ENCODE results near the gene ITIH5. TPM values are rescaled to one million over a fixed set of nuclear protein-coding genes. Genes with fewer than 3 reads are reported as not detected.

Gene ITIH5
- total and polyA plus RNA-seq, 2 of the 13 experiments (the other 11 are each of a cell fraction or from before 2014, with no cell fraction given) = 4.7 to 8.9 TPM

DNA sequence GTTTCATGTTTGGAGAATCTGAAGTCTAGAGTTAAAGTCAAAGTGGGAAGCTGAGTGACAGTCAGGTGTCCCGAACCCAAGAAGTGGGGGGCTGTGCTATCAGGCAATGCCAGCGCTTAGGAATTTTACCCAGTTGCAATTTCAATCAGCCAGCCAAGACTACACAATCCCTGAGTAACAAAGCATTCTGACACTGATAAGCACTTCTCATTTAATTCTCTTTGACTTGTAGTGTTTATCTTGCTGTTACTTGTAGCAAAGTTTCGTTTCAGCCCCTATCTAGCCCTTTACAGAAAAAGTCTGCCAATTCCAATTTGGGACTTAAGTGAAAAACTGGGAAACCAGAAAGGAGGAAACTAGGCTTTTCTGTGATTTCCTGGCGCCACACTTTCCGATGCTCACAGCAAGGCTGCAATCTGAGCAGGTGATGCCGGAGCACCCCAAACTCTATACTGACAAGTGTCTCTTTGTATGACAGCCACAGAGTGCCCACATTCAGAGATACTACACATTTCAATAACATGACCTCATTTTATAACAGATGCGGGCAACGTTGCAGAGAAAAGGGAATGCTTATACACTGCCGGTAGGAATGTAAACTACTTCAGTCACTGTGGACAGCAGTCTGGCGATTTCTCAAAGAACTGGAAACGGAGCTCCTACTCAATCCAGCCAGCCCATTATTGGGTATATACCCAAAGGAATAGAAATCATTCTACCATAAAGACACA is 61.0 kb downstream of the ITIH5 start:
- intact Hi-C loops (cut with micrococcal nuclease; ENCODE audit: unreplicated experiment) (no loop called here), in situ Hi-C loops (cut with HindIII; ENCODE audit: extremely low pct_ligation_motif_present, low pct_unique_long_range_greater_than_20kb) (no loop called here)
- no peaks in the 10 kb centered on the region for H3K79me2 ChIP-seq (ENCODE audit: insufficient read depth, low read length)
- FAIRE-seq = no peak
- H3K9ac ChIP-seq (ENCODE audit: insufficient read depth, low read depth, low read length) = no peak overlapping the region
- H3K4me3 ChIP-seq (replicated peaks in 1 of 3; ENCODE audit: insufficient read depth in 1 of 3, low read depth in 2 of 3, low read length in 3 of 3) = no peak overlapping the region
- CTCF ChIA-PET (ENCODE audit: low intra/inter-chr PET ratio, low total read pairs) = no interaction called here
- no peak overlapping the region for H3K27ac ChIP-seq (ENCODE audit: extremely low read length, insufficient read depth, low read length)
- WGBS (ENCODE audit: low lambda C conversion rate) = 91% methylated on average over 11 of the region's 11 CpGs
- H3K27me3 ChIP-seq (ENCODE audit: control insufficient read depth in 1 of 2, insufficient read depth in 2 of 2, low read length in 2 of 2) = no peaks in the 10 kb centered on the region
- H3K9me3 ChIP-seq (ENCODE audit: low read length) = no peaks in the 10 kb centered on the region
- BruUV-seq (replicated peaks) = no TSS peak
- no peak overlapping the region for H2AFZ ChIP-seq (ENCODE audit: low read length)
- no peak for DNase-seq (ENCODE audit: low spot score)
- no peaks in the 10 kb centered on the region for H4K20me1 ChIP-seq (ENCODE audit: insufficient read depth, low read length)
- H3K4me2 ChIP-seq (ENCODE audit: low read depth, low read length) = no peak overlapping the region
- H3K4me1 ChIP-seq (ENCODE audit: insufficient read depth, low read length) = peaks cover 9% of the 10 kb centered on the region; the same call in 1 of the 2 replicates
- POLR2A ChIA-PET = no interaction called here
- no peaks in the 10 kb centered on the region for H3K36me3 ChIP-seq (replicated peaks in 1 of 2; ENCODE audit: control insufficient read depth in 1 of 2, insufficient read depth in 2 of 2, low read length in 2 of 2)
- ATAC-seq = no peak
- TF ChIP-seq FUBP1 (CRISPR knock-in tag; IDR thresholded peaks at IDR 0.05; ENCODE audit: borderline replicate concordance) = no peak
- no peak for TF ChIP-seq ZNF343 (CRISPR knock-in tag; IDR thresholded peaks at IDR 0.05)
- TF ChIP-seq HMG20B (CRISPR knock-in tag; conservative IDR thresholded peaks at IDR 0.05) = no peak
- TF ChIP-seq ZNF615 (CRISPR knock-in tag; IDR thresholded peaks at IDR 0.05; ENCODE audit: borderline replicate concordance) = no peak
- TF ChIP-seq, protein P1, sequence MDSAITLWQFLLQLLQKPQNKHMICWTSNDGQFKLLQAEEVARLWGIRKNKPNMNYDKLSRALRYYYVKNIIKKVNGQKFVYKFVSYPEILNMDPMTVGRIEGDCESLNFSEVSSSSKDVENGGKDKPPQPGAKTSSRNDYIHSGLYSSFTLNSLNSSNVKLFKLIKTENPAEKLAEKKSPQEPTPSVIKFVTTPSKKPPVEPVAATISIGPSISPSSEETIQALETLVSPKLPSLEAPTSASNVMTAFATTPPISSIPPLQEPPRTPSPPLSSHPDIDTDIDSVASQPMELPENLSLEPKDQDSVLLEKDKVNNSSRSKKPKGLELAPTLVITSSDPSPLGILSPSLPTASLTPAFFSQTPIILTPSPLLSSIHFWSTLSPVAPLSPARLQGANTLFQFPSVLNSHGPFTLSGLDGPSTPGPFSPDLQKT (CRISPR knock-in tag; IDR thresholded peaks at IDR 0.05; ENCODE audit: borderline replicate concordance) = no peak
- TF ChIP-seq RORA (CRISPR knock-in tag; IDR thresholded peaks at IDR 0.05) = no peak
- TF ChIP-seq ZNF180 (CRISPR knock-in tag; IDR thresholded peaks at IDR 0.05; ENCODE audit: borderline replicate concordance, low read depth) = no peak
- no peak for TF ChIP-seq KLF12 (CRISPR knock-in tag; IDR thresholded peaks at IDR 0.05; ENCODE audit: borderline replicate concordance)
- TF ChIP-seq SETDB1 (CRISPR knock-in tag; IDR thresholded peaks at IDR 0.05; ENCODE audit: borderline replicate concordance) = no peak
- TF ChIP-seq, protein P2, sequence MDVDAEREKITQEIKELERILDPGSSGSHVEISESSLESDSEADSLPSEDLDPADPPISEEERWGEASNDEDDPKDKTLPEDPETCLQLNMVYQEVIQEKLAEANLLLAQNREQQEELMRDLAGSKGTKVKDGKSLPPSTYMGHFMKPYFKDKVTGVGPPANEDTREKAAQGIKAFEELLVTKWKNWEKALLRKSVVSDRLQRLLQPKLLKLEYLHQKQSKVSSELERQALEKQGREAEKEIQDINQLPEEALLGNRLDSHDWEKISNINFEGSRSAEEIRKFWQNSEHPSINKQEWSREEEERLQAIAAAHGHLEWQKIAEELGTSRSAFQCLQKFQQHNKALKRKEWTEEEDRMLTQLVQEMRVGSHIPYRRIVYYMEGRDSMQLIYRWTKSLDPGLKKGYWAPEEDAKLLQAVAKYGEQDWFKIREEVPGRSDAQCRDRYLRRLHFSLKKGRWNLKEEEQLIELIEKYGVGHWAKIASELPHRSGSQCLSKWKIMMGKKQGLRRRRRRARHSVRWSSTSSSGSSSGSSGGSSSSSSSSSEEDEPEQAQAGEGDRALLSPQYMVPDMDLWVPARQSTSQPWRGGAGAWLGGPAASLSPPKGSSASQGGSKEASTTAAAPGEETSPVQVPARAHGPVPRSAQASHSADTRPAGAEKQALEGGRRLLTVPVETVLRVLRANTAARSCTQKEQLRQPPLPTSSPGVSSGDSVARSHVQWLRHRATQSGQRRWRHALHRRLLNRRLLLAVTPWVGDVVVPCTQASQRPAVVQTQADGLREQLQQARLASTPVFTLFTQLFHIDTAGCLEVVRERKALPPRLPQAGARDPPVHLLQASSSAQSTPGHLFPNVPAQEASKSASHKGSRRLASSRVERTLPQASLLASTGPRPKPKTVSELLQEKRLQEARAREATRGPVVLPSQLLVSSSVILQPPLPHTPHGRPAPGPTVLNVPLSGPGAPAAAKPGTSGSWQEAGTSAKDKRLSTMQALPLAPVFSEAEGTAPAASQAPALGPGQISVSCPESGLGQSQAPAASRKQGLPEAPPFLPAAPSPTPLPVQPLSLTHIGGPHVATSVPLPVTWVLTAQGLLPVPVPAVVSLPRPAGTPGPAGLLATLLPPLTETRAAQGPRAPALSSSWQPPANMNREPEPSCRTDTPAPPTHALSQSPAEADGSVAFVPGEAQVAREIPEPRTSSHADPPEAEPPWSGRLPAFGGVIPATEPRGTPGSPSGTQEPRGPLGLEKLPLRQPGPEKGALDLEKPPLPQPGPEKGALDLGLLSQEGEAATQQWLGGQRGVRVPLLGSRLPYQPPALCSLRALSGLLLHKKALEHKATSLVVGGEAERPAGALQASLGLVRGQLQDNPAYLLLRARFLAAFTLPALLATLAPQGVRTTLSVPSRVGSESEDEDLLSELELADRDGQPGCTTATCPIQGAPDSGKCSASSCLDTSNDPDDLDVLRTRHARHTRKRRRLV (CRISPR knock-in tag; IDR thresholded peaks at IDR 0.05) = no peak
- no peak for TF ChIP-seq AGO1 (IDR thresholded peaks at IDR 0.05; ENCODE audit: low read depth, low read length, poor library complexity, severe bottlenecking)
- TF ChIP-seq ZMYM4 (CRISPR knock-in tag; IDR thresholded peaks at IDR 0.05) = no peak
- no peak for TF ChIP-seq ZSCAN30 (CRISPR knock-in tag; IDR thresholded peaks at IDR 0.05)
- no peak for TF ChIP-seq SRSF9 (IDR thresholded peaks at IDR 0.05; ENCODE audit: borderline replicate concordance, insufficient read depth, low read depth, low read length, poor library complexity, severe bottlenecking)
- TF ChIP-seq FOXJ3 (CRISPR knock-in tag; IDR thresholded peaks at IDR 0.05; ENCODE audit: borderline replicate concordance) = no peak
- no peak for TF ChIP-seq ZFAT (CRISPR knock-in tag; conservative IDR thresholded peaks at IDR 0.05)
